HepG2 (cell line): ENCODE data around the gene RPUSD4. TPM values are rescaled to one million over a fixed set of nuclear protein-coding genes. Genes with fewer than 3 reads are reported as not detected.
A peak's percentile ranks its signal among the peaks of the same experiment; 100 is the strongest.

ENCODE experiments used
- AGO1 ChIP-seq: fragments of 200-400 bp; formaldehyde crosslinking; IDR thresholded peaks from 2 replicates; pipeline ENCODE4 v1.6.1; 2017; ENCODE audit warnings: mild to moderate bottlenecking, low read depth, low read length, moderate library complexity; ENCODE audit not compliant: poor library complexity, severe bottlenecking
- CERS6 ChIP-seq: sonication (generic); formaldehyde crosslinking; IDR thresholded peaks from 2 replicates; pipeline ENCODE4 v1.5.0; 2020; ENCODE audit warnings: missing genetic modification reagents
- ESRRA ChIP-seq: sonication (generic); formaldehyde crosslinking; IDR thresholded peaks from 2 replicates; pipeline ENCODE4 v1.5.1; 2020; ENCODE audit warnings: mild to moderate bottlenecking, low read depth, missing genetic modification reagents
- HINFP ChIP-seq: sonication (generic); formaldehyde crosslinking; IDR thresholded peaks from 2 replicates; pipeline ENCODE4 v1.4.0; 2020; ENCODE audit warnings: low read depth, mild to moderate bottlenecking, missing genetic modification reagents
- KAT7 ChIP-seq: IDR thresholded peaks from 2 replicates; pipeline ENCODE4 v1.6.1; 2018; ENCODE audit warnings: borderline replicate concordance, missing compliant biosample characterization
- KDM5B ChIP-seq: sonication (generic); formaldehyde crosslinking; IDR thresholded peaks from 2 replicates; pipeline ENCODE4 v1.4.0; 2020; ENCODE audit warnings: missing genetic modification reagents, mild to moderate bottlenecking, borderline replicate concordance
- KLF6 ChIP-seq: IDR thresholded peaks from 2 replicates; pipeline ENCODE4 v1.8.0; 2016; ENCODE audit warnings: missing biosample characterization, missing genetic modification reagents
- MEIS2 ChIP-seq: sonication (generic); formaldehyde crosslinking; IDR thresholded peaks from 2 replicates; pipeline ENCODE4 v1.9.0; 2021; ENCODE audit warnings: mild to moderate bottlenecking, missing genetic modification reagents
- MYPOP ChIP-seq: sonication (generic); formaldehyde crosslinking; IDR thresholded peaks from 2 replicates; pipeline ENCODE4 v1.8.1; 2023; ENCODE audit warnings: mild to moderate bottlenecking, moderate library complexity, missing genetic modification reagents
- PAF1 ChIP-seq: IDR thresholded peaks from 2 replicates; pipeline ENCODE4 v1.6.1; 2016; ENCODE audit warnings: missing genetic modification reagents, missing compliant biosample characterization
- PAWR ChIP-seq: sonication (generic); formaldehyde crosslinking; IDR thresholded peaks from 2 replicates; pipeline ENCODE4 v1.4.0; 2020; ENCODE audit warnings: missing genetic modification reagents, mild to moderate bottlenecking, borderline replicate concordance
- RAD21 ChIP-seq: fragments of 450-650 bp; formaldehyde crosslinking; IDR thresholded peaks from 2 replicates; pipeline ENCODE4 v1.5.0; 2020; ENCODE audit warnings: mild to moderate bottlenecking
- RARA ChIP-seq: IDR thresholded peaks from 2 replicates; pipeline ENCODE4 v1.6.1; 2016; ENCODE audit warnings: missing genetic modification reagents, missing compliant biosample characterization
- SOX5 ChIP-seq: IDR thresholded peaks from 2 replicates; pipeline ENCODE4 v1.6.1; 2016; ENCODE audit warnings: borderline replicate concordance
- ZBTB7B ChIP-seq: sonication (generic); formaldehyde crosslinking; IDR thresholded peaks from 2 replicates; pipeline ENCODE4 v1.4.0; 2020; ENCODE audit warnings: missing genetic modification reagents
- ZNF292 ChIP-seq: sonication (generic); formaldehyde crosslinking; IDR thresholded peaks from 2 replicates; pipeline ENCODE4 v1.8.1; 2022; ENCODE audit warnings: mild to moderate bottlenecking, low read depth, missing genetic modification reagents, borderline replicate concordance
- ZNF329 ChIP-seq: sonication (generic); formaldehyde crosslinking; IDR thresholded peaks from 2 replicates; pipeline ENCODE4 v1.9.0; 2021; ENCODE audit warnings: low read depth, mild to moderate bottlenecking, missing genetic modification reagents
- ZNF335 ChIP-seq: sonication (generic); formaldehyde crosslinking; IDR thresholded peaks from 2 replicates; pipeline ENCODE4 v1.4.0; 2020; ENCODE audit warnings: missing genetic modification reagents
- ZNF362 ChIP-seq: sonication (generic); formaldehyde crosslinking; IDR thresholded peaks from 2 replicates; pipeline ENCODE4 v1.4.0; 2020; ENCODE audit warnings: missing genetic modification reagents, mild to moderate bottlenecking, borderline replicate concordance
- ZNF614 ChIP-seq: IDR thresholded peaks from 2 replicates; pipeline ENCODE4 v1.6.1; 2018; ENCODE audit warnings: missing biosample characterization, missing genetic modification reagents, inconsistent platforms, borderline replicate concordance
- ZNF816 ChIP-seq: sonication (generic); formaldehyde crosslinking; IDR thresholded peaks from 2 replicates; pipeline ENCODE4 v1.8.0; 2022; ENCODE audit warnings: missing genetic modification reagents, mild to moderate bottlenecking, borderline replicate concordance
- ZXDC ChIP-seq: sonication (generic); formaldehyde crosslinking; IDR thresholded peaks from 2 replicates; pipeline ENCODE4 v1.5.0; 2020; ENCODE audit warnings: mild to moderate bottlenecking, missing genetic modification reagents
- polyA plus RNA-seq, 8 experiments: library from polyadenylated mRNA; depleted of rRNA in 3 of 8; stranded (reverse) in 7 of 8; unstranded in 1 of 8; fragments of >200 nt; fragmentation: Illumina TruSeq in 4 of 8; extraction: Trizol in 4 of 8; gene quantifications; 2 replicates each; pipeline versions ENCODE4 v1.2.1 to v1.2.3, GENCODE V29; 2011 to 2016; ENCODE audit warnings: low read depth in 4 of 8, missing spikeins in 1 of 8, mixed read lengths in 1 of 8; ENCODE audit not compliant: insufficient read depth in 1 of 8
- total RNA-seq, 5 experiments: library from RNA; depleted of rRNA; stranded (reverse); fragments of >200 nt; fragmentation: Illumina TruSeq; extraction: Trizol; gene quantifications; 2 replicates each; pipeline ENCODE4 v1.2.3, GENCODE V29; 2016; ENCODE audit warnings: low read depth in 1 of 5

RPUSD4 gene
- total and polyA plus RNA-seq, 2 of the 13 experiments (the other 11 are each of a cell fraction or from before 2014, with no cell fraction given): 45.0 to 52.9 TPM

- TF ChIP-seq RAD21: no peak
- TF ChIP-seq MEIS2 (CRISPR knock-in tag): peak; percentile 54; the same call in 1 of the 2 replicates
- TF ChIP-seq KAT7 (CRISPR knock-in tag): no peak
- no peak for TF ChIP-seq ZNF362 (CRISPR knock-in tag)
- TF ChIP-seq SOX5 (CRISPR knock-in tag): peak; percentile 23; the same call in 1 of the 2 replicates
- TF ChIP-seq PAWR (CRISPR knock-in tag): no peak
- no peak for TF ChIP-seq PAF1 (CRISPR knock-in tag)
- no peak for TF ChIP-seq ZXDC (CRISPR knock-in tag)
- 0 out of 2 replicates have a peak, but pooled peaks have one; percentile 63 for TF ChIP-seq ZNF329 (CRISPR knock-in tag)
- no peak for TF ChIP-seq KLF6 (CRISPR knock-in tag)
- TF ChIP-seq ZNF816 (CRISPR knock-in tag): no peak
- TF ChIP-seq CERS6 (CRISPR knock-in tag): no peak
- peak; percentile 74; the same call in 1 of the 2 replicates for TF ChIP-seq ZNF335 (CRISPR knock-in tag)
- peak; percentile 49; the same call in 1 of the 2 replicates for TF ChIP-seq MYPOP (CRISPR knock-in tag)
- TF ChIP-seq ESRRA (CRISPR knock-in tag): no peak
- TF ChIP-seq AGO1: no peak
- TF ChIP-seq ZNF614 (CRISPR knock-in tag): no peak
- TF ChIP-seq ZBTB7B: peak; percentile 89
- peak; percentile 80; the same call in 1 of the 2 replicates for TF ChIP-seq HINFP (CRISPR knock-in tag)
- TF ChIP-seq KDM5B (CRISPR knock-in tag): peak; percentile 19; the same call in 1 of the 2 replicates
- TF ChIP-seq ZNF292 (CRISPR knock-in tag): peak; percentile 76; the same call in 1 of the 2 replicates
- peak; percentile 30; the same call in 1 of the 2 replicates for TF ChIP-seq RARA
These were observed 48.3 kb downstream of the RPUSD4 start (continued) for GRCh38 chr11:126163074-126163700.
